Urinary bladder (tissue), 4 donors: ENCODE results near the gene RAN. TPM values are rescaled to one million over a fixed set of nuclear protein-coding genes. Genes with fewer than 3 reads are reported as not detected.
"Not testable (repeated sequence)": the region's sequence is repeated elsewhere in the genome, so short reads cannot be mapped to it uniquely, and the experiment has no call there.

ENCODE experiments used
- DNase-seq: peaks from one replicate; pipeline ENCODE4 v3.0.0-alpha.2; 2015; ENCODE audit errors: extremely low spot score
- H3K27ac ChIP-seq: one replicate; pipeline ENCODE4 v1.5.1; 2013; ENCODE audit warnings: low read depth, mild to moderate bottlenecking, moderate library complexity
- H3K36me3 ChIP-seq: one replicate; pipeline ENCODE4 v1.6.1; 2013; ENCODE audit warnings: mild to moderate bottlenecking, moderate library complexity; ENCODE audit not compliant: insufficient read depth
- H3K4me1 ChIP-seq: one replicate; pipeline ENCODE4 v1.6.1; 2013; ENCODE audit warnings: mild to moderate bottlenecking, moderate library complexity; ENCODE audit not compliant: insufficient read depth
- H3K4me3 ChIP-seq: one replicate; pipeline ENCODE4 v1.5.1; 2013; ENCODE audit warnings: low read depth, low read length
- WGBS: extraction: QIAGEN DNeasy Blood & Tissue Kit; methylation state at CpG from one replicate; pipeline ENCODE4 v1.1.7; 2013; 5-methylcytosine and 5-hydroxymethylcytosine counted together
- polyA plus RNA-seq: library from polyadenylated mRNA; stranded (reverse); fragments of 200-250 nt; gene quantifications from one replicate; pipeline ENCODE4 v1.2.3, GENCODE V29; 2013
- total RNA-seq: library from RNA; depleted of rRNA; stranded (reverse); fragments of >200 nt; gene quantifications from one replicate; pipeline ENCODE4 v1.2.3, GENCODE V29; 2014
- donor health status: healthy with polysubstance abuse.
- donor health status: healthy.

The RAN gene
- total and polyA plus RNA-seq, 2 donors: 251 to 314 TPM

GRCh38 chr12:130862161-130862560 lies 9.7 kb upstream of the RAN start:
- H3K4me3 ChIP-seq: no peak overlapping the region
- H3K4me1 ChIP-seq: no peaks in the 10 kb centered on the region
- no peak overlapping the region for H3K27ac ChIP-seq
- DNase-seq: no peak
- no peaks in the 10 kb centered on the region for H3K36me3 ChIP-seq
- 91% methylated on average over 4 of the region's 4 CpGs for WGBS

- not testable (repeated sequence) for DNase-seq
These were observed 9.1 kb upstream of the RAN start for GRCh38 chr12:130862771-130863170.

GRCh38 chr12:130863298-130863697 lies 8.6 kb upstream of the RAN start:
- no peak overlapping the region for H3K4me3 ChIP-seq
- 78% methylated on average over 5 of the region's 5 CpGs for WGBS
- H3K27ac ChIP-seq: no peak overlapping the region
- no peak for DNase-seq
- no peaks in the 10 kb centered on the region for H3K4me1 ChIP-seq
- H3K36me3 ChIP-seq: no peaks in the 10 kb centered on the region

More at GRCh38 chr12:130862771-130863170, 9.1 kb upstream of the RAN start:
- 93% methylated on average over 8 of the region's 8 CpGs for WGBS
- not testable (repeated sequence) for H3K36me3 ChIP-seq, H3K27ac ChIP-seq, H3K4me1 ChIP-seq, H3K4me3 ChIP-seq

- Histone ChIP-seq H3K4me3 (no peak overlapping the region), H3K36me3 (no peaks in the 10 kb centered on the region), H3K27ac (no peak overlapping the region), H3K4me1 (no peaks in the 10 kb centered on the region)
- no peak for DNase-seq
- 42% methylated on average over 4 of the region's 4 CpGs for WGBS
These were observed 3.5 kb upstream of the RAN start for GRCh38 chr12:130868412-130868811.

DNA sequence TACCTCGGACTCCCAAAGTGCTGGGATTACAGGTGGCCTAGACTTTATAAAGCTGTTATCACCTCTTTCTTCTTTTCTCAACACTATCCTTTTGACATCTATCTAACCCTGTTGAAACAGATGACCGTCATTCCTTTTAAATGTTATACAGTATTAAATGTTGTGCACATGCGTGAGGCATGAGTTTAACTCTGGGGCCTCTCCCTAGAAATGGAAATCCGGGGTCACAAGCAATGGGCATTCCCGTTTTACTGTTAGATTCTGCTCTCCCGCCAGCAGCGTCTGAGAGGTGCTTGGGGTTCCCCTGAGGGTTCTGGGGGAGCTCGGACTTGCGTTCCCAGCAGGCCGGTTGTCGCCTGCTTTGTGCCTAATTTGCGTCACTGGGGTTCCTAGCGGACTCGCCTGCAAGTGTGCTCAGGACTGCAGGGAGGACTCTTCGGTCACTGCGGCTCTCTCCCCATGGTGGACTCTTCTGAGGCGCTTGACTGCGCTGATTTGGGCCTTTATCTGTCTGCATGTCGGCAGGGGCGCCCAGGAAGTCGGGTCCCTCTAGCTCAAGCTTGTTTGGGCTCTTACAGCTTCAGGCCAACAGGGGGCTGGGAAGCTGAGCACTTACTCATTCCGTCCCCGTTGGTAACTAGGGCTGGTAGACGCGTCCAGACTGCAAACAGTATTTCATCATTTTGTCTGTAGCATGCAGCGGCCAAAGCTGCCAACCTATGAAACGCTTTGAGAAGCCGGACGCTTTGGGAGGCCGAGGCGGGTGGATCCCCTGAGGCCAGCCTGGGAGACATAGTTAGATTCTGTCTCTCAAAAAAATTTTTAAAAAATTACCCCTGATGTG lies 1.2 kb upstream of the RAN start:
- H3K27ac ChIP-seq: peak overlapping the region; percentile 38
- DNase-seq: peak; percentile 33
- no peaks in the 10 kb centered on the region for H3K36me3 ChIP-seq
- 46% methylated on average over 31 of the region's 31 CpGs for WGBS
- H3K4me3 ChIP-seq: no peak overlapping the region
- H3K4me1 ChIP-seq: no peaks in the 10 kb centered on the region

GRCh38 chr12:130872179-130873096 lies 572 bp downstream of the RAN start:
- WGBS: 1% methylated on average over 79 of the region's 79 CpGs

GRCh38 chr12:130873106-130873795 lies 1.4 kb downstream of the RAN start:
- no peaks in the 10 kb centered on the region for H3K36me3 ChIP-seq
- WGBS: 40% methylated on average over 4 of the region's 4 CpGs
- DNase-seq: no peak
- H3K4me1 ChIP-seq: no peaks in the 10 kb centered on the region
- peak overlapping the region; percentile 93 for H3K4me3 ChIP-seq
- no peak overlapping the region for H3K27ac ChIP-seq

More at GRCh38 chr12:130872179-130873096, 572 bp downstream of the RAN start:
- H3K27ac ChIP-seq: peak overlapping the region; percentile 90
- peak overlapping the region; percentile 93 for H3K4me3 ChIP-seq
- DNase-seq: no peak
- no peaks in the 10 kb centered on the region for H3K36me3 ChIP-seq
- no peaks in the 10 kb centered on the region for H3K4me1 ChIP-seq

GRCh38 chr12:130873825-130874224 lies 2.0 kb downstream of the RAN start:
- H3K36me3 ChIP-seq: no peaks in the 10 kb centered on the region
- no peak overlapping the region for H3K27ac ChIP-seq
- WGBS: 86% methylated on average over 4 of the region's 4 CpGs
- H3K4me3 ChIP-seq: no peak overlapping the region
- no peak for DNase-seq
- H3K4me1 ChIP-seq: no peaks in the 10 kb centered on the region

- no peak for DNase-seq
- 94% methylated on average over 10 of the region's 10 CpGs for WGBS
- no peak overlapping the region for H3K4me3 ChIP-seq
- no peak overlapping the region for H3K27ac ChIP-seq
- no peaks in the 10 kb centered on the region for H3K36me3 ChIP-seq
- no peaks in the 10 kb centered on the region for H3K4me1 ChIP-seq
These were observed 2.8 kb downstream of the RAN start for GRCh38 chr12:130874696-130875095.

DNA sequence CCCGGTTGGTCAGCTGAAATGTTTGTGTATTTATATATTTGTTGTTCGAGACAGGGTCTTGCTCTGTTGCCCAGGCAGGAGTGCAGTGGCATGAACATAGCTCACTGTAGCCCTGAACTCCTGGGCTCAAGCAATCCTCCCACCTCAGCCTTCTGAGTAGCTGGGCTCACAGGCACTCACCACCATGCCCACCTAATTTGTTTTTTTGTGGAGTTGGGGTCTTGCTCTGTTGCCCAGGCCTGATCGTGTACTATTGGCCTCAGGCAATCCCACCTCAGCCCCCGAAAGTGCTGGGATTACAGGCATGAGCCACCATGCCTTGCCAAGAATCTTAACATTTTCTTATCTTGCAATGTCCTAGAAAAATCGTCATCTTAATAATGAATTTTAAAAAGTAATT lies 3.3 kb downstream of the RAN start:
- H3K4me1 ChIP-seq: no peaks in the 10 kb centered on the region
- DNase-seq: no peak
- H3K36me3 ChIP-seq: no peaks in the 10 kb centered on the region

GRCh38 chr12:130875708-130876107 lies 3.8 kb downstream of the RAN start:
- not testable (repeated sequence) for DNase-seq, H3K4me3 ChIP-seq, H3K36me3 ChIP-seq, H3K4me1 ChIP-seq, H3K27ac ChIP-seq
- WGBS: 77% methylated on average over 11 of the region's 11 CpGs

More for the DNA sequence above, 3.3 kb downstream of the RAN start:
- H3K27ac ChIP-seq: no peak overlapping the region
- 83% methylated on average over 5 of the region's 5 CpGs for whole genome bisulfite sequencing
- no peak overlapping the region for H3K4me3 ChIP-seq

- Histone ChIP-seq H3K4me3 (no peak overlapping the region), H3K27ac (no peak overlapping the region)
These were observed 4.4 kb downstream of the RAN start for GRCh38 chr12:130876297-130876696.

GRCh38 chr12:130876758-130877157 lies 4.9 kb downstream of the RAN start:
- H3K27ac ChIP-seq: no peak overlapping the region
- 67% methylated on average over 3 of the region's 3 CpGs for WGBS
- DNase-seq: no peak
- H3K4me1 ChIP-seq: no peaks in the 10 kb centered on the region
- no peak overlapping the region for H3K4me3 ChIP-seq
- no peaks in the 10 kb centered on the region for H3K36me3 ChIP-seq

More at GRCh38 chr12:130876297-130876696, 4.4 kb downstream of the RAN start:
- no peaks in the 10 kb centered on the region for H3K4me1 ChIP-seq
- no peak for DNase-seq
- no peaks in the 10 kb centered on the region for H3K36me3 ChIP-seq
